HEK293T (cell line): ENCODE data around the gene LAYN.

ENCODE experiments used
- CTCF ChIA-PET: fragments of 350-600 bp; formaldehyde crosslinking; extraction: SDS; loops from one replicate; lab custom pipeline; 2021; ENCODE audit warnings: antibody characterized with exemption, inconsistent platforms; lab: Yijun Ruan, JAX
- POLR2A ChIA-PET: fragments of 350-600 bp; formaldehyde crosslinking; extraction: SDS; loops from one replicate; lab custom pipeline; 2020; ENCODE audit warnings: antibody characterized with exemption, inconsistent platforms; lab: Yijun Ruan, JAX
- DNase-seq: peaks from one replicate; pipeline ENCODE4 v3.0.0; 2012; ENCODE audit warnings: mixed read lengths; ENCODE audit errors: extremely low spot score
- ARNT ChIP-seq: fragments of 450-650 bp; IDR thresholded peaks from 2 replicates; pipeline ENCODE4 v1.6.1; 2017; ENCODE audit warnings: mild to moderate bottlenecking
- BHLHE40 ChIP-seq: fragments of 450-650 bp; IDR thresholded peaks from 2 replicates; pipeline ENCODE4 v1.6.1; 2016; ENCODE audit warnings: mild to moderate bottlenecking, moderate library complexity, borderline replicate concordance
- CTBP1 ChIP-seq: fragments of 450-650 bp; IDR thresholded peaks from 2 replicates; pipeline ENCODE4 v1.6.1; 2016; ENCODE audit warnings: borderline replicate concordance
- ELF4 ChIP-seq: fragments of 450-650 bp; IDR thresholded peaks from 2 replicates; pipeline ENCODE4 v1.6.1; 2017; ENCODE audit warnings: antibody characterized with exemption
- FOXA1 ChIP-seq: fragments of 450-650 bp; IDR thresholded peaks from 2 replicates; pipeline ENCODE4 v1.6.1; 2016; ENCODE audit warnings: mild to moderate bottlenecking
- FOXK2 ChIP-seq: fragments of 450-650 bp; IDR thresholded peaks from 2 replicates; pipeline ENCODE4 v1.6.1; 2016; ENCODE audit warnings: mild to moderate bottlenecking
- FOXM1 ChIP-seq: fragments of 450-650 bp; IDR thresholded peaks from 2 replicates; pipeline ENCODE4 v1.6.1; 2017; ENCODE audit warnings: mild to moderate bottlenecking, borderline replicate concordance
- HDGF ChIP-seq: fragments of 450-650 bp; IDR thresholded peaks from 2 replicates; pipeline ENCODE4 v1.6.1; 2017; ENCODE audit warnings: antibody characterized with exemption, borderline replicate concordance
- L3MBTL2 ChIP-seq: fragments of 450-650 bp; conservative IDR thresholded peaks from 2 replicates; pipeline ENCODE4 v1.6.1; 2016; ENCODE audit warnings: mild to moderate bottlenecking
- LEF1 ChIP-seq: fragments of 450-650 bp; IDR thresholded peaks from 2 replicates; pipeline ENCODE4 v1.6.1; 2017; ENCODE audit warnings: mild to moderate bottlenecking, borderline replicate concordance
- NFRKB ChIP-seq: fragments of 450-650 bp; IDR thresholded peaks from 2 replicates; pipeline ENCODE4 v1.6.1; 2016; ENCODE audit warnings: mild to moderate bottlenecking, moderate library complexity
- SP1 ChIP-seq: fragments of 450-650 bp; IDR thresholded peaks from 2 replicates; pipeline ENCODE4 v1.6.1; 2017
- SUZ12 ChIP-seq: fragments of 450-650 bp; IDR thresholded peaks from 2 replicates; pipeline ENCODE4 v1.6.1; 2016; ENCODE audit warnings: mild to moderate bottlenecking
- TARDBP ChIP-seq: fragments of 450-650 bp; IDR thresholded peaks from 2 replicates; pipeline ENCODE4 v1.6.1; 2016
- ZNF384 ChIP-seq: fragments of 450-650 bp; IDR thresholded peaks from 2 replicates; pipeline ENCODE4 v1.6.1; 2016
- TF ChIP-seq, protein P1 (sequence below): fragments of 450-650 bp; IDR thresholded peaks from 2 replicates; pipeline ENCODE4 v1.6.1; 2016

The LAYN gene

DNA sequence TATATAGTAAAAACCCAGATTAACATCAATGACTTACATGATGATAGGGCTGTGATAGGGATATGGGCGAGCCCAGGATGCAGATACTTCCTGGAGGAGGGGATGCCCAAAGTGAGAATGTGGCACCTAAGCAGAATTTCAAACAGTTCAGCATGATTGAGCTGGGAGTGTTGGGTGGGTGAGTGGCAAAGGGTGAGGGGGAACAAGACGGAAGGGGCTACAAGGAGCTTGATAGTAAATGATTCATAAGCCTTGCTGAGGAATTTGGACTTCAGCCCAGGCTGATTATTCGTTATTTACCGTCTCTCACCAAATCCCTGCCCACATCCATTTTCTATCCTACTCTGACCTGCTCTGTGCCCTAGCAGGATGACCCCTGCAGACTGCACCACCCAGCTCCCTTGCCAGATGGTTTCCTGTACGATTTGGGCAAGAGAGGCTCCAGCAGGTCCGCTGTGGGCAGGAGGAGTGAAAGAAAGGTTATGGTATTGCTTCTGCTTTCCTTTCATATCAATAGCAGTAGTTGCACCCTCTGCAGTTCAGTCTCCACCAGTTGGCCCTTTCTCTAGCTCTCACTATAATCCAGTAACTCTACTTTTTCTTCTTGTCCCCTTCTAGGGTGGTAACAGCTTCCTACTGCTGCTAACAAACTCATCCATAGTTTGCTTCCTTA, 31.4 kb downstream of the LAYN start:
- CTCF ChIA-PET, result interaction anchor here (0.6 to 0.8 kb wide), 2 partner anchors 11 to 16 kb away, joined by 4 read pairs; no protein-coding TSS in a partner anchor
- POLR2A ChIA-PET, result no interaction called here
- TF ChIP-seq ARNT (no peak), BHLHE40 (no peak), SUZ12 (no peak), NFRKB (no peak), SP1 (no peak), ELF4 (no peak), ZNF384 (no peak), HDGF (no peak), CTBP1 (no peak), TARDBP (no peak), FOXM1 (no peak), L3MBTL2 (no peak), FOXA1 (no peak), FOXK2 (no peak), LEF1 (no peak)
- TF ChIP-seq, protein P1, sequence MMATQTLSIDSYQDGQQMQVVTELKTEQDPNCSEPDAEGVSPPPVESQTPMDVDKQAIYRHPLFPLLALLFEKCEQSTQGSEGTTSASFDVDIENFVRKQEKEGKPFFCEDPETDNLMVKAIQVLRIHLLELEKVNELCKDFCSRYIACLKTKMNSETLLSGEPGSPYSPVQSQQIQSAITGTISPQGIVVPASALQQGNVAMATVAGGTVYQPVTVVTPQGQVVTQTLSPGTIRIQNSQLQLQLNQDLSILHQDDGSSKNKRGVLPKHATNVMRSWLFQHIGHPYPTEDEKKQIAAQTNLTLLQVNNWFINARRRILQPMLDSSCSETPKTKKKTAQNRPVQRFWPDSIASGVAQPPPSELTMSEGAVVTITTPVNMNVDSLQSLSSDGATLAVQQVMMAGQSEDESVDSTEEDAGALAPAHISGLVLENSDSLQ, result no peak
- DNase-seq, result no peak

DNA sequence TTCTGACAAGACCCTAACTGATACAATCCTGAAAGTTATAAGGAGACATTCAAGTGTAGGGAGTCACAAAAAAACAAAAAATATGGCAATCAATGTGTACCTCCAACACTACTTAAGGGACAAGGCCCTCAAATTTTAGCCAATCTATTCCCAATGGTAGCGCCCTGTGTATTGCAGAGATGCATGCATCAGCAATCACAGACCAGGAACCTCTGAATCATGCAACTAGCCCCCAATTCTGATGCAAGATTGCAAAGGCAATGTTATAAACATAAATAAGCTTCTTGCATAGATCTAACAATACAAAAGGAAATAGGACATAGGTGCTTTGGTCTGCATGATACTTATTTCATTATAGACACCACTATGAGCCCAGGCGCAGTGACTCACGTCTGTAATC, 32.1 kb downstream of the LAYN start:
- ChIA-PET CTCF (no interaction called here), POLR2A (no interaction called here)
- no peak for TF ChIP-seq FOXM1
- no peak for TF ChIP-seq SP1
- TF ChIP-seq CTBP1, result no peak
- no peak for TF ChIP-seq FOXA1
- no peak for TF ChIP-seq FOXK2
- TF ChIP-seq ELF4, result no peak
- no peak for TF ChIP-seq NFRKB
- no peak for TF ChIP-seq ZNF384
- TF ChIP-seq TARDBP, result no peak
- TF ChIP-seq ARNT, result no peak
- TF ChIP-seq LEF1, result no peak
- DNase-seq, result no peak

DNA sequence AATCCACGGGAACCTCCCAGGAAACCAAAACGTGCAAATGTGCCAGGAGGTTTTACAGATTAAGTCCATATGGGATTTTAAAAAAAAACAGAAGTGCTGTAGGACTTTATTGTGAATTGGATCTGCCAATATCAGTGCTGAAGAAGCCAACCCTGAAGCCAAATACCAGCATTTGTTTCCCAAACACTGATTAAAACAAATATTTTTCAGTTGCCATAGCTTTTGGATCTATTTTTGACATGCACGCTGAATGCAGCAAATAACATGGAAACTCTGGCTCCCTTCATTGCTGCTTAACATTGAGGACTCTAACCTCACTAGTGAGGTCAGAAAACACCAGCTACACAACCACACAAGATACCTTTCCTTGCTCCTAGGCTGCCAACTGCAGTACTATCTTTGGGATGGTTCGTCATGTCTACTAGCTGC, 33.3 kb downstream of the LAYN start:
- POLR2A ChIA-PET, result no interaction called here
- no peak for DNase-seq
- CTCF ChIA-PET, result interaction anchor here (0.9 kb wide), 1 partner anchor 119 kb away, joined by 4 read pairs; no protein-coding TSS in a partner anchor
- TF ChIP-seq BHLHE40, result no peak
- no peak for TF ChIP-seq ZNF384
- TF ChIP-seq SUZ12, result no peak
- TF ChIP-seq ELF4, result no peak
- TF ChIP-seq LEF1, result no peak
- TF ChIP-seq TARDBP, result no peak
- TF ChIP-seq L3MBTL2, result no peak
- TF ChIP-seq FOXM1, result no peak
- no peak for TF ChIP-seq SP1

DNA sequence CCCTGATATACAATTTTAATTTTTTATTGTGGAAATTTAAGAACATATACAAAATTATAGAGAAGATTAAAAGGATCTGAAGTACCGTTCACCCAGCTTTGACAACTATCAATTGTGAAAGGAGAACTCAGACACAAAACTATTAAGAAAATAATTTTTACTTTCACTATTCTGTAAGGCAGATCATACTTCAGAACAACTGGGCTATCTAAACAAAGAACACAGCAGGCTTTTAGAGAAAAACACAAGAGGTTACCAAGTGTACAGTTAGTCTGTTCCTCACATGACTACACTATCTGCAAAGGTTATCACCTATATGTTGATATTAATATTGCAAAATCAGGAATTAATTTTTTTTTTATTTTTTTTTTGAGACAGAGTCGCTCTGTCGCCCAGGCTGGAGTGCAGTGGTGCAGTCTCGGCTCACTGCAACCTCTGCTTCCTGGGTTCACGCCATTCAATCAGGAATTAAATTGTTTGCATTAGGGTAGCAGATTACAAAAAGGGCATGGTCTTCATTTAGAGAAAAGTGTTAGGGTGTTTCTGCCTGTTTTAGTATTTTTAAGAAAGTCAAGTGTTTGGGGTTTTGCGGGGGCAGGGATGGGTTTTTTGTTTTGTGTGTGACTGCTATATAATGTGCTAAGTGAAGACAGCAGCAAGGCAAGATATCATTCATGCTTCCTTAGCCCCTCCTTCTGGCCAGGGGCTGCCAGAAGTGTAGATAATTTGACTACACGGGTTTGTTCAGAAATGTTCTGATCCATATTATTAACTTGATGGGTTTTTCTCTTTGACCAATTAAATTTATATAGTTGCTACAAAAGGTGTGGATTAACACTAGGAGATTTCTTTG, 34.1 kb downstream of the LAYN start:
- no peak for DNase-seq
- POLR2A ChIA-PET, result no interaction called here
- CTCF ChIA-PET, result interaction anchor here (0.8 kb wide), 1 partner anchor 407 kb away, joined by 5 read pairs; no protein-coding TSS in a partner anchor
- TF ChIP-seq LEF1 (no peak), ELF4 (no peak)

DNA sequence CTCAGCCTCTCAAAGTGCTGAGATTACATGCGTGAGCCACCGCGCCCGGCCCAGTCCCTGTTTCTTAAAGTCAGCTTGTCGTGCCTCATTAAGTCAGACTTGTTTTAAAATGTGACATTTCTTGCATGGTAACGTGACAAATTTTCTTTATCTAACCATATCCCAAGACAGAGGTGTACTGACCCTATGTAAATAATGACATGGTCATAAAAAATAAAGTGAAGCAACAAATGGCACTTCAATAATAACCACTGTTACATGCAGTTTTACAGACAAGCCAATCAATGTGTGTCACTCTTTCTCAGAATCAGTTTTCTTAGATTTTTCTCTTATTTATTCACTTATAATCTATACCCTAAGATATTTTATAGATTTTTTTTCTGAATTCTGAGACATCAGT, 35.2 kb downstream of the LAYN start:
- CTCF ChIA-PET, result no interaction called here
- POLR2A ChIA-PET, result no interaction called here
- DNase-seq, result no peak
- TF ChIP-seq, protein P1, result peak; percentile 20; the same call in 1 of the 2 replicates
- TF ChIP-seq CTBP1, result no peak

DNA sequence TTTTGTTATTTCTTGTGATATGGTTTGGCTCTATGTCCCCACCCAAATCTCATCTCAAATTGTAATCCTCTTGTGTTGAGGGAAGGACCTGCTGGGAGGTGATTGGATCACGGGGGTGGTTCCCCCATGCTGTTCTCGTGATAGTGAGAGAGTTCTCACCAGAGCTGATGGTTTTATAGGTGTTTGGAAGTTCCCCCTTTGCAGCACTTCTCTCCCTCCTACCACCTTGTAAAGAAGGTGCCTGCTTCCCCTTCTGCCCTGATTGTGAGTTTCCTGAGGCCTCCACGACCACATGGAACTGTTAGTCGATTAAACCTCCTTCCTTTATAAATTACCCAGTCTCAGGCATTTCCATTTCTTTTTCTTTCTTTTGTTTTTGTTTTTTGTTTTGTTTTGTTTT, 37.3 kb downstream of the LAYN start:
- no peak for DNase-seq
- ChIA-PET POLR2A (no interaction called here), CTCF (no interaction called here)
- TF ChIP-seq NFRKB (no peak), LEF1 (no peak), BHLHE40 (no peak), HDGF (no peak)

DNA sequence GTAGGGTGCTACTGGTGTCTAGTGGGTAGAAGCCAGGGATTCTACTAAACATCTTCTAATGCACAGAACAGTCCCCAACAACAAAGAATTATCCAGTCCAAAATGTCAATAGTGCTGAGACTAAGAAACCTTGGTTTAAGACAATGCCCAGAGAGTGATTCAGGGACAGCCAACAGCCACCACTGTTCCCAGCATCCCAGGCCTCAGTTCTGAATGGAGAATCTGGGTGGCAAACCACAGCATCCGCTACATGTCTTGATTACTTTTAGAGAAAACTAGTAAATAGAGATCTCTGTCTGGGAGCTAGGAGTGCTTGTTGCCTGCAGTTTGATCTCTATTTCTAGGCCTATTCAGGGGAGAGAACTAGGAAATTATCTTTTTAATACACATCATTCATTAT, 40.8 kb downstream of the LAYN start:
- TF ChIP-seq TARDBP, result no peak
- TF ChIP-seq FOXM1, result no peak
- TF ChIP-seq SUZ12, result no peak
- no peak for TF ChIP-seq SP1
- no peak for TF ChIP-seq FOXK2
- TF ChIP-seq ZNF384, result no peak
- no peak for TF ChIP-seq NFRKB
- ChIA-PET CTCF (no interaction called here), POLR2A (no interaction called here)
- no peak for DNase-seq
